Measurements from ENCODE around the gene CARMIL1. TPM values are rescaled to one million over a fixed set of nuclear protein-coding genes. Genes with fewer than 3 reads are reported as not detected.

CARMIL1 gene
- polyA plus RNA-seq, 1 of the 3 experiments (the other 2 are of a cell fraction) = 1.7 TPM

DNA sequence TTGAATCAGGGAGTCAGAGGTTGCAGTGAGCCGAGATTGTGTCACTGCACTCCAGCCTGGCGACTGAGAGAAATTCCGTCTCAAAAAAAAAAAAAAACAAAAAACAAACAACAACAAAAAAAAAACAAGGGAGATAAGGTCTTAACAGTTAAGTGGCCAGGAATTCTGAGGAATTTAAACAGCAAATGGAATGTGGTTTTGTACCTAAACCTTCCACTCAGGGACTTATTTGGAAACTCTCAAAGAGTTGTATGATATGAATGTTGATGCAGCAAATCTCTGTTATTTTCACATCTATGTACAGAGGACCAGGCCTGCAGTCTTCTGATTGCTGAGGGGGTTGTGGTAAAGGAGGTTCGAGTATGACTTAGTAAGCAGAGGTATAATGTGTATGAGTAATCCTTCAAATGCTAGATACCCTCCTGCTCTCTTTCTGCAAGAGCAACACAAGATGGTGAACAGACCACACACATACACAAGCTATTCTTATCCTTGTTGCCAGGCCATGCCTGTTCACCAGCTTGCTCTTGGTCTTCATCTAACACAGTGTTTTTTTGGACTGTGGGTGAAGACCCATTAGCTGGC lies 197.9 kb downstream of the CARMIL1 start:
- Histone ChIP-seq H3K27ac (ENCODE audit: low read depth in 2 of 2, low read length in 1 of 2) (no peak overlapping the region), H4K20me1 (ENCODE audit: insufficient read depth) (no peaks in the 10 kb centered on the region), H3K27me3 (ENCODE audit: insufficient read depth) (no peaks in the 10 kb centered on the region), H3K4me1 (ENCODE audit: control insufficient read depth in 1 of 2, insufficient read depth in 2 of 2, low read depth in 1 of 2, low read length in 1 of 2) (no peaks in the 10 kb centered on the region), H2AFZ (ENCODE audit: low read depth) (0 out of 2 replicates have a peak overlapping the region, but pooled peaks have one; percentile 45), H3K79me2 (ENCODE audit: insufficient read depth) (no peaks in the 10 kb centered on the region), H3K9me3 (no peaks in the 10 kb centered on the region), H3K36me3 (replicated peaks in 1 of 2; ENCODE audit: control insufficient read depth in 1 of 2, insufficient read depth in 2 of 2, low read length in 1 of 2) (no peaks in the 10 kb centered on the region), H3K9me2 (no peaks in the 10 kb centered on the region), H3K4me2 (no peak overlapping the region), H3F3A (replicated peaks; ENCODE audit: insufficient read depth) (peaks cover 5% of the 10 kb centered on the region), H3K4me3 (ENCODE audit: low read depth in 2 of 2, low read length in 1 of 2) (no peak overlapping the region), H3K9ac (no peak overlapping the region)
- TF ChIP-seq TCF12 (IDR thresholded peaks at IDR 0.05) = peak; percentile 68
- TF ChIP-seq, protein P1, sequence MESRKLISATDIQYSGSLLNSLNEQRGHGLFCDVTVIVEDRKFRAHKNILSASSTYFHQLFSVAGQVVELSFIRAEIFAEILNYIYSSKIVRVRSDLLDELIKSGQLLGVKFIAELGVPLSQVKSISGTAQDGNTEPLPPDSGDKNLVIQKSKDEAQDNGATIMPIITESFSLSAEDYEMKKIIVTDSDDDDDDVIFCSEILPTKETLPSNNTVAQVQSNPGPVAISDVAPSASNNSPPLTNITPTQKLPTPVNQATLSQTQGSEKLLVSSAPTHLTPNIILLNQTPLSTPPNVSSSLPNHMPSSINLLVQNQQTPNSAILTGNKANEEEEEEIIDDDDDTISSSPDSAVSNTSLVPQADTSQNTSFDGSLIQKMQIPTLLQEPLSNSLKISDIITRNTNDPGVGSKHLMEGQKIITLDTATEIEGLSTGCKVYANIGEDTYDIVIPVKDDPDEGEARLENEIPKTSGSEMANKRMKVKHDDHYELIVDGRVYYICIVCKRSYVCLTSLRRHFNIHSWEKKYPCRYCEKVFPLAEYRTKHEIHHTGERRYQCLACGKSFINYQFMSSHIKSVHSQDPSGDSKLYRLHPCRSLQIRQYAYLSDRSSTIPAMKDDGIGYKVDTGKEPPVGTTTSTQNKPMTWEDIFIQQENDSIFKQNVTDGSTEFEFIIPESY (IDR thresholded peaks at IDR 0.05; ENCODE audit: borderline replicate concordance, low read depth) = no peak
- TF ChIP-seq CHD2 (IDR thresholded peaks at IDR 0.05; ENCODE audit: low read length, partially characterized antibody) = no peak
- TF ChIP-seq FOXM1 (IDR thresholded peaks at IDR 0.05; ENCODE audit: low read depth) = no peak
- no peak for TF ChIP-seq NFIC (IDR thresholded peaks at IDR 0.05; ENCODE audit: borderline replicate concordance)
- no peak for TF ChIP-seq GATA2 (CRISPR knock-in tag; IDR thresholded peaks at IDR 0.05)
- TF ChIP-seq FOSL2 (IDR thresholded peaks at IDR 0.05; ENCODE audit: borderline replicate concordance, low read depth) = peak; percentile 38; the same call in 1 of the 2 replicates
- no peak for TF ChIP-seq RXRA (IDR thresholded peaks at IDR 0.05; ENCODE audit: borderline replicate concordance, low read depth)
- TF ChIP-seq EP300 (IDR thresholded peaks at IDR 0.05; ENCODE audit: borderline replicate concordance in 1 of 2, low read depth in 1 of 2, low read length in 1 of 2) = 0 out of 4 replicates have a peak, but pooled peaks of 1 of the 2 experiments have one; percentile 29
- TF ChIP-seq JUND (IDR thresholded peaks at IDR 0.05) = peak; percentile 31; the same call in 1 of the 2 replicates
- no peak for TF ChIP-seq TEAD4 (IDR thresholded peaks at IDR 0.05; ENCODE audit: borderline replicate concordance, insufficient read depth)
- TF ChIP-seq PBX3 (IDR thresholded peaks at IDR 0.05) = peak; percentile 32; the same call in 1 of the 2 replicates
- TF ChIP-seq, protein P2, sequence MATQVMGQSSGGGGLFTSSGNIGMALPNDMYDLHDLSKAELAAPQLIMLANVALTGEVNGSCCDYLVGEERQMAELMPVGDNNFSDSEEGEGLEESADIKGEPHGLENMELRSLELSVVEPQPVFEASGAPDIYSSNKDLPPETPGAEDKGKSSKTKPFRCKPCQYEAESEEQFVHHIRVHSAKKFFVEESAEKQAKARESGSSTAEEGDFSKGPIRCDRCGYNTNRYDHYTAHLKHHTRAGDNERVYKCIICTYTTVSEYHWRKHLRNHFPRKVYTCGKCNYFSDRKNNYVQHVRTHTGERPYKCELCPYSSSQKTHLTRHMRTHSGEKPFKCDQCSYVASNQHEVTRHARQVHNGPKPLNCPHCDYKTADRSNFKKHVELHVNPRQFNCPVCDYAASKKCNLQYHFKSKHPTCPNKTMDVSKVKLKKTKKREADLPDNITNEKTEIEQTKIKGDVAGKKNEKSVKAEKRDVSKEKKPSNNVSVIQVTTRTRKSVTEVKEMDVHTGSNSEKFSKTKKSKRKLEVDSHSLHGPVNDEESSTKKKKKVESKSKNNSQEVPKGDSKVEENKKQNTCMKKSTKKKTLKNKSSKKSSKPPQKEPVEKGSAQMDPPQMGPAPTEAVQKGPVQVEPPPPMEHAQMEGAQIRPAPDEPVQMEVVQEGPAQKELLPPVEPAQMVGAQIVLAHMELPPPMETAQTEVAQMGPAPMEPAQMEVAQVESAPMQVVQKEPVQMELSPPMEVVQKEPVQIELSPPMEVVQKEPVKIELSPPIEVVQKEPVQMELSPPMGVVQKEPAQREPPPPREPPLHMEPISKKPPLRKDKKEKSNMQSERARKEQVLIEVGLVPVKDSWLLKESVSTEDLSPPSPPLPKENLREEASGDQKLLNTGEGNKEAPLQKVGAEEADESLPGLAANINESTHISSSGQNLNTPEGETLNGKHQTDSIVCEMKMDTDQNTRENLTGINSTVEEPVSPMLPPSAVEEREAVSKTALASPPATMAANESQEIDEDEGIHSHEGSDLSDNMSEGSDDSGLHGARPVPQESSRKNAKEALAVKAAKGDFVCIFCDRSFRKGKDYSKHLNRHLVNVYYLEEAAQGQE (IDR thresholded peaks at IDR 0.05; ENCODE audit: low read depth, low read length) = no peak
- no peak for TF ChIP-seq YY1 (IDR thresholded peaks at IDR 0.05; ENCODE audit: low read depth)
- no peak for TF ChIP-seq MEF2A (IDR thresholded peaks at IDR 0.05; ENCODE audit: borderline replicate concordance, low read depth)
- no peak for TF ChIP-seq RFX5 (IDR thresholded peaks at IDR 0.05; ENCODE audit: low read length)
- TF ChIP-seq GABPA (IDR thresholded peaks at IDR 0.05; ENCODE audit: low read depth) = no peak
- TF ChIP-seq USF1 (IDR thresholded peaks at IDR 0.05; ENCODE audit: borderline replicate concordance, low read depth) = no peak
- no peak for TF ChIP-seq EZH2phosphoT487 (IDR thresholded peaks at IDR 0.05; ENCODE audit: borderline replicate concordance, low read depth)
- TF ChIP-seq NRF1 (IDR thresholded peaks at IDR 0.05; ENCODE audit: low read depth, low read length) = no peak
- no peak for TF ChIP-seq SMC3 (IDR thresholded peaks at IDR 0.05; ENCODE audit: low read depth, low read length)
- no peak for TF ChIP-seq TAF1 (IDR thresholded peaks at IDR 0.05; ENCODE audit: borderline replicate concordance, low read depth, low read length)
- ChIA-PET POLR2A (no interaction called here), CTCF (interaction anchor here (0.7 to 1.5 kb wide), 4 partner anchors 18 to 248 kb away, joined by 3 read pairs; no protein-coding TSS in a partner anchor)
- DNase-seq = no peak
- WGBS (ENCODE audit: low lambda C conversion rate) = 74% methylated on average over 4 of the region's 4 CpGs
